GM19193 (cell line): ENCODE results near the gene SIGLECL1.

Source experiments
- POLR2A ChIP-seq: IDR thresholded peaks from 4 replicates; pipeline ENCODE4 v1.6.1; 2011; ENCODE audit not compliant: insufficient read depth, insufficient read length; ENCODE audit errors: extremely low read depth

Gene SIGLECL1

GRCh38 chr19:51242881-51243630, 7.8 kb upstream of the SIGLECL1 start:
- TF ChIP-seq POLR2A, result no peak

- TF ChIP-seq POLR2A, result no peak
Measured at GRCh38 chr19:51246164-51246552, 4.7 kb upstream of the SIGLECL1 start.

- no peak for TF ChIP-seq POLR2A
Measured at GRCh38 chr19:51247972-51248590, 2.8 kb upstream of the SIGLECL1 start.

GRCh38 chr19:51251468-51251820, 564 bp downstream of the SIGLECL1 start:
- TF ChIP-seq POLR2A, result no peak

- TF ChIP-seq POLR2A, result no peak
Measured at GRCh38 chr19:51252306-51253079, 1.6 kb downstream of the SIGLECL1 start.

- TF ChIP-seq POLR2A, result no peak
Measured at GRCh38 chr19:51253088-51253806, 2.4 kb downstream of the SIGLECL1 start.

- TF ChIP-seq POLR2A, result no peak
Measured at GRCh38 chr19:51256155-51256625, 5.3 kb downstream of the SIGLECL1 start.

- TF ChIP-seq POLR2A, result no peak
Measured at GRCh38 chr19:51257471-51257870, 6.6 kb downstream of the SIGLECL1 start.

GRCh38 chr19:51258165-51259160, 7.6 kb downstream of the SIGLECL1 start:
- TF ChIP-seq POLR2A, result no peak

- TF ChIP-seq POLR2A, result no peak
Measured at GRCh38 chr19:51259348-51260245, 8.7 kb downstream of the SIGLECL1 start.

- TF ChIP-seq POLR2A, result no peak
Measured at GRCh38 chr19:51263808-51264207, 12.9 kb downstream of the SIGLECL1 start.

- no peak for TF ChIP-seq POLR2A
Measured at GRCh38 chr19:51271067-51271466, 20.2 kb downstream of the SIGLECL1 start.
